HS-27A (cell line): ENCODE data around the gene CAPS2.
"Not testable (repeated sequence)": the region's sequence is repeated elsewhere in the genome, so short reads cannot be mapped to it uniquely, and the experiment has no call there.

Experiments used
- DNase-seq: peaks from one replicate; pipeline ENCODE4 v3.0.0-alpha.2; 2012; ENCODE audit warnings: low read depth, missing footprints

The CAPS2 gene

GRCh38 chr12:75329918-75330826, at the start of gene CAPS2:
CAPS2 (minus strand) TSS chr12:75330324; CDS start chr12:75326498, 3,826 bp downstream.
- peak; percentile 51 for DNase-seq

DNA sequence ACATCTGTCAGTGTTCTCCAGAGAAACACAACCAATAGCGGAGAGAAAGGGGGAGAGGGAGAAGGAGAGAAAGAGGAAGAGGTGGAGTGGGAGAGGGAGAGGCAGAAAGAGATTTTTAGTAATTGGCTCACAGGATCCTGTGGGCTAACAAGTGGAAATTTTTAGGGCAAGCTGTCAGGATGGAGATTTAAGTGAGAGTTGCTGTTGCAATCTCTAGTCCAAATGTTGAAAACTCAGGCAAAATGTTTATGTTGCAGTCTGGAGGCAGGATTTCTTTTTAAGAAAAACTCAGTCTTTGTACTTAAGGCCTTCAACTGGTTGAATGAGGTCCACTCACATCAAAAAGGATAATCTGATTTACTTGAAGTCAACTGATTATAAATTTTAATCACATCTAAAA, 48.2 kb upstream of the CAPS2 start:
- DNase-seq: no peak

DNA sequence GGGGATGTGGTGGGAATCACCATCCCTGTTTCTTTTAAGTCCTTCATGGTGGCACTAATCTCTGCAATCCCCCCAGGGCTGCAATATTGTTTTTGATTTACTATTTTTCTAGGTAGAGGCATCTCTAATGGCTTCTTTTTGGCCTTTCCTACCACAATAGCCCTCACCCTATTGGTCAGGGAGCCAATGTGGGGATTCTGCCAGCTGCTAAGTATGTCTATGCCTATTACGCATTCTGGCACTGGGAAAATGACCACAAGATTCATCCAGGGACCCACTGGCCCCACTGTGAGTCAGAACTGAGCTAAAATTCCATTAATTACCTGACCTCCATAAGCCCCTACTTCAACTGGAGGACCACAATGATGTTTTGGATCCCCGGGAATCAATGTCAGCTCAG, 44.8 kb upstream of the CAPS2 start:
- no peak for DNase-seq

DNA sequence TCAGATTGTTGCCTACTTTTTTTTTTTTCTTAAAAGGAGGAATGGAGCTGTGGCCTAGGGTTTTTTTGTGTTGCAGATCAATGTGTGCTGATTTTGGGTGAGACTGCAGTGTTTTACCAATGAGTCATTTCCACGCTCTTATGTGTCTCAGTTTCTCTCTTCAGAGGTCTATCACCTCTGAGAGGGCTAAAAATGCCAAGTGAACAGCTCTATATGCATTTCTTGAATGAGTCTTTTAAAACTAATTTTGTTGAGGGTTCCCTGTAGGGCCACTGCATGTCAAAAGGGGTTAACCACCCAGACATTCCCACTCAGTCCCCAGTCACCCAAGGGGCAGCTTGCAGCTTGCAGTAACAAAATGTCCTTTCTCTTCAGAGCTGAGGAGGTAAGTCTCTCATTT, 36.5 kb upstream of the CAPS2 start:
- no peak for DNase-seq

- DNase-seq: no peak
Measured at GRCh38 chr12:75364919-75365318, 34.8 kb upstream of the CAPS2 start.

DNA sequence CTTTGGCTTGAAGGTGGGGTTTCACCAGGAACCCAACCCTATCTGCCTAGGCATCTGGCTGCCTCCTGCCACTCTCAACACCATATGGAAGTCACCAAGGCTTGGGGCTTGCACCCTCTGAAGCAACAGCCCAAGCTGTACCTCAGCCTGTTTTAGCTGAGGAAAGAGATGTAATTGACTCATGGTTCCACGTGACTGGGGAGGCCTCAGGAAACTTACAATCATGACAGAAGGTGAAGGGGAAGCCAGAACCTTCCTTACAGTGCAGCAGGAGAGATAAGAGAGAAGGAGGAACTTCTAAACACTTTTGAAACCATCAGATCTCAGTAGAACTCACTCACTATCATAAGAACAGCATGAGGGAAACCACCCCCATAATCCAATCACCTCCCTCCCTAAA, 31.3 kb upstream of the CAPS2 start:
- no peak for DNase-seq

GRCh38 chr12:75360920-75361319, 30.8 kb upstream of the CAPS2 start:
- DNase-seq: no peak

- no peak for DNase-seq
Measured at GRCh38 chr12:75354011-75354410, 23.9 kb upstream of the CAPS2 start.

DNA sequence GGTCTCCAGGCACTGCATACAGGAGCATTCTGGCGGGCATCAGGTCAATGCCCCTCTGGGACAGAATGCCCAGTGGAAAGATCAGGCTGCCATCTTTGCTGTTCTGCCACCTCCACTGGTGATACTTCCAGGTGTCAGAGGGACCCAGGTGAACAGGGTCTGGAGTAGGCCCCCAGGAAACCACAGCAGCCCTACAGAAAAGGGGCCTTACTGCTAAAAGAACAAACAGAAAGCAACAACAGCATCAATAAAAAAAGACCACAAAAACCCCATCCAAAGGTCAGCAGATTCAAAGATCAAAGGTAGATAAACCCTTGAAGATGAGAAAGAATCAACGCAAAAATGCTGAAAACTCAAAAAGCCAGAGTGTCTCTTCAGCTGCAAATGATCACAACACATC, 20.3 kb upstream of the CAPS2 start:
- DNase-seq: no peak

GRCh38 chr12:75349946-75350345, 19.8 kb upstream of the CAPS2 start:
- DNase-seq: no peak

DNA sequence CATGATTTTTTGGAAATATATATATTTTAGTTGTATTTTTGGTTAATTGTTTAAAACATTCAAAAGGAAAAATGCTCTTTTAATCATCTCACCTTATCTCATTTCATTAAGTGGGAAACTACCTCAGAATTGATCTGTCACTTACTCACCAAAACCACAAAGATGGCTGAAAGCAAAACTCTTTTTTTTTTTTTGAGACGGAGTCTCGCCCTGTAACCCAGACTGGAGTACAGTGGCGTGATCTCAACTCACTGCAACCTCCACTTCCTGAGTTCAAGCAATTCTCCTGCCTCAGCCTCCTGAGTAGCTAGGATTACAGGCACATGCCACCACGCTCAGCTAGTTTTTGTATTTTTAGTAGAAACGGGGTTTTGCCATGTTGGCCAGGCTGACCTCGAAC, 16.1 kb upstream of the CAPS2 start:
- not testable (repeated sequence) for DNase-seq

DNA sequence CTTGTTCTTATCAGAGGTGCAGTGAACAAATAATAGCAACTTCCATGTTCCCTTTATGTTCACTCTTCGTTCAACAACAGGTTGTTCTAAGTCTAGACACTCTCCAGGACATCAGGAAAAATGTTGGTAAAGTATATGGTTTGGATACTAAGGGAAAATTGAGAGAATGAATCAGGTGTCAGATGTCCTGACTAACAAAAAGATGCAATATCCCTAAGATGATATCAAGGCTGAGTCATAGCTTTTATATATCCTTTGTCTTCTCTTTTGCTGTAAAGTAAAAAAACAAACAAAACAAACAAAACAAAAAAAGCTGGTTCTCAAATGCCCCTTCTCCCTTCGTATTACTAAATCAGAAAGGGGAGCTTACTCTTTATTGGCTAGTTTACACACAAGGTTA, 15.4 kb upstream of the CAPS2 start:
- no peak for DNase-seq

GRCh38 chr12:75341873-75342272, 11.7 kb upstream of the CAPS2 start:
- DNase-seq: no peak

GRCh38 chr12:75337905-75338304, 7.8 kb upstream of the CAPS2 start:
- no peak for DNase-seq

DNA sequence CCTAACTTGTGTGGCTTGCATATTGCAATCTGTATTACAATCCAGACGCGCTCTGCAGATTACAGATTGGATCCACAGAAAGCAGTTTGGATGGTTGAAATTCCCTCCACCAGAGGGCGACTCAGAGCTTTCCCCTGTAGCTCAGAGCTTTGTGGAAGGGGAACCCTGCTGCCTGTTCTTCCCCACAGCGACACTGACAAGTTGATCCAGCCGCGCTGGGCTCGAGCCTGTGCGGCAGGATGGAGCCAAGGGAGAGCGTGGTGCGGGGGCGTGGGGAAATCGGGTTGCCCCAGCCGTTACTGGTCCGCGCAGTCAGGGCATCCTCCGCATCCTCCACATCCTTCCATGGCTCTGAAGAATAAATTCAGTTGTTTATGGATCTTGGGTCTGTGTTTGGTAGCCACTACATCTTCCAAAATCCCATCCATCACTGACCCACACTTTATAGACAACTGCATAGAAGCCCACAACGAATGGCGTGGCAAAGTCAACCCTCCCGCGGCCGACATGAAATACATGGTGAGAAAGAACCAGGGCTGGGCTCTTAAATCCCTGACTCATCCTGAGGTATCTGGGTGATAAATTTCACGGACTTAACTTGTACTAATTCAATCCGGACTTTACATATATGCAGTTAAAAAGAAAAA, 4.4 kb upstream of the CAPS2 start, which contains the start of gene GLIPR1L1:
TSS of gene GLIPR1L1 (plus strand) at position 287 of the 647 bp plus-strand sequence. CDS start at position 346, 59 bp downstream.
- DNase-seq: peak; percentile 79

DNA sequence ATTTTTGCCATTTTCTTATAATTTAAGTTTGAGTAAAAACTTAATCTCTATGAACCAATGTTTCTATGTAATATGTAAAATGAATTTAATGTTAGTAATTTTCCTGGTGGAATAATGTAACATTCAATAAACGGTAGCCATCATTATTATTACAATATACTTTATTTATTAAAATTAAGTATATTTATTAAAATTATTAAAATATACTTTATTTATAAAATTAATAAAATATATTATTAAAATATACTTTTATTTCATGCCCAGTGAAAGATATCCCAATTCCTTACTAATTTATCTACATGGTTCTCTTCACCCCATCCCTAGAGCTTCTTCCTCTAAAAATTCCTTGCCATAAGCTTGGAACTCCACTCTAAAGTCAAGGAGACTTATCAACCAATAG, 2.5 kb downstream of the CAPS2 start:
- DNase-seq: no peak

GRCh38 chr12:75323663-75324062, 6.5 kb downstream of the CAPS2 start:
- DNase-seq: no peak

DNA sequence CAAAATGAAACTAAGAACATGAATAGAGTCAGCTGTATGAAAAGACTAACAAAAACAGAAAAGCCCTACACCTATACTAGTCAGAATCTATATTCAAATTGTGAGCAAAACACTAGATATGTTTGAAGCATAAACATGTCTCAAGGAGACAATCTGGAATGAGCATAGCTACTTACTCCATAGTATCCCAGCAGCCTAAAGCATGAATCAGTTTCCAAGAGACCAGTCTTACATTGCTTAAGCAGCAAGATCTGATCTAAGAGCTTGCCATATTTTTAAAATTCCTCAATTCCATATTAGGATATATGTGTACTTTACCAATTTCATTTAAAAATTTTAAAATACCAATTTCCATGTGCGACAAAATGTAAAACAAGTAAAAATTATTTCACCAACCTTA, 7.7 kb downstream of the CAPS2 start:
- DNase-seq: no peak

- DNase-seq: no peak
Measured at GRCh38 chr12:75317784-75318183, 12.3 kb downstream of the CAPS2 start.

DNA sequence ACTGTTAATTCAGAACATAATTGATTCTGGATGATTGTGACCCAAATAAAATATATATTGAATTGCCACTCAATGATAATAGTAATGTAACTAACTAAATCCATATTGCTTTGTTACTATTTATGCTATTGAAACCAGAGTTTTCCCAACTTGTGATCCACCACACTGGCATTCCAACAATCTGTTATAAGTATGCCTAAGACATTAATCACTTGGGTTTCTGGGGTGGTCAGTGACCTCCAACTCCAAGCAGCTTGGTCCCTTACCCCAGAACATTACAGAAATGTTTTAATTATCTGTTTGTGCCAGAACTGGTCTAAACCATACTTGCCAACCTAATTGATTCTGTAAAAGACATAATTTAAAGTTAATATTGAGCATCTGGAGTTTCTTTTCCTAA, 14.6 kb downstream of the CAPS2 start:
- DNase-seq: peak; percentile 78

GRCh38 chr12:75311369-75311768, 18.8 kb downstream of the CAPS2 start:
- DNase-seq: no peak

DNA sequence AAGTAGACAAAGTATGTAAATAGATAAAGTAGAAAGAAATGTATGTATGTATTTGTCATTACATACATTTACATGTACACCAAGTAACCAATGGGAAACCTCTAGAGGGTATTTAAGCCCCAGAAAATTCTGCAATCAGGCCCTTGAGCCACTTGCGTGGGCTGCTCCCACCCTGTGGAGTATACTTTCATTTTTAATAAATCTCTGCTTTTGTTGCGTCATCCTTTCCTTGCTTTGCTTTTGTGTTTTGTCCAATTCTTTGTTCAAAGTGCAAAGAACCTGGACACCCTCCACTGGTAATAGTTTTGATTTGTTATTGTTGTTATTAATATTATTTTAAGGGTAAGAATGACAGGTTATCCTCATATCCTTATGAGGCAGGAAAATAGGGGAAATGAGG, 21.8 kb downstream of the CAPS2 start:
- no peak for DNase-seq
